ENCODE measurements around the gene ZNF627.
A peak's percentile ranks its signal among the peaks of the same experiment; 100 is the strongest.

Gene ZNF627

GRCh38 chr19:11597202-11598102 is at the start of gene ZNF627:
ZNF627 (plus strand) TSS chr19:11597483; CDS start chr19:11597628, 145 bp downstream.
- Histone ChIP-seq H3K9me3 (ENCODE audit: control insufficient read depth, low read length) (no peaks in the 10 kb centered on the region), H3K27me3 (ENCODE audit: control insufficient read depth, insufficient read depth, low read length) (no peaks in the 10 kb centered on the region), H3K4me3 (ENCODE audit: low read length) (peak within 1 kb of the TSS; percentile 54), H3K4me1 (ENCODE audit: control insufficient read depth, insufficient read depth, low read length) (peaks cover 3% of the 10 kb centered on the region), H3K36me3 (ENCODE audit: control insufficient read depth, insufficient read depth, low read length) (no peaks in the 10 kb centered on the region), H3K9ac (ENCODE audit: low read length) (peak within 1 kb of the TSS; percentile 94)

- no peaks in the 10 kb centered on the region for H3K4me1 ChIP-seq (ENCODE audit: control insufficient read depth, insufficient read depth, low read length)
- H3K9ac ChIP-seq (ENCODE audit: low read length), result no peak overlapping the region
- H3K9me3 ChIP-seq (ENCODE audit: control insufficient read depth, low read length), result no peaks in the 10 kb centered on the region
- no peaks in the 10 kb centered on the region for H3K36me3 ChIP-seq (ENCODE audit: control insufficient read depth, insufficient read depth, low read length)
- H3K27me3 ChIP-seq (ENCODE audit: control insufficient read depth, insufficient read depth, low read length), result no peaks in the 10 kb centered on the region
- no peak overlapping the region for H3K4me3 ChIP-seq (ENCODE audit: low read length)
These were observed 49.2 kb upstream of the ZNF627 start for GRCh38 chr19:11547929-11548700.

GRCh38 chr19:11549386-11549953 is 47.8 kb upstream of the ZNF627 start:
- Histone ChIP-seq H3K9me3 (ENCODE audit: control insufficient read depth, low read length) (no peaks in the 10 kb centered on the region), H3K27me3 (ENCODE audit: control insufficient read depth, insufficient read depth, low read length) (no peaks in the 10 kb centered on the region), H3K9ac (ENCODE audit: low read length) (no peak overlapping the region), H3K36me3 (ENCODE audit: control insufficient read depth, insufficient read depth, low read length) (no peaks in the 10 kb centered on the region), H3K4me3 (ENCODE audit: low read length) (no peak overlapping the region), H3K4me1 (ENCODE audit: control insufficient read depth, insufficient read depth, low read length) (no peaks in the 10 kb centered on the region)

GRCh38 chr19:11550265-11550664 is 47.0 kb upstream of the ZNF627 start:
- Histone ChIP-seq H3K4me1 (ENCODE audit: control insufficient read depth, insufficient read depth, low read length) (no peaks in the 10 kb centered on the region), H3K4me3 (ENCODE audit: low read length) (no peak overlapping the region), H3K9me3 (ENCODE audit: control insufficient read depth, low read length) (no peaks in the 10 kb centered on the region), H3K36me3 (ENCODE audit: control insufficient read depth, insufficient read depth, low read length) (no peaks in the 10 kb centered on the region), H3K9ac (ENCODE audit: low read length) (no peak overlapping the region), H3K27me3 (ENCODE audit: control insufficient read depth, insufficient read depth, low read length) (no peaks in the 10 kb centered on the region)

GRCh38 chr19:11551603-11552235 is 45.6 kb upstream of the ZNF627 start:
- Histone ChIP-seq H3K27me3 (ENCODE audit: control insufficient read depth, insufficient read depth, low read length) (no peaks in the 10 kb centered on the region), H3K4me1 (ENCODE audit: control insufficient read depth, insufficient read depth, low read length) (no peaks in the 10 kb centered on the region), H3K4me3 (ENCODE audit: low read length) (no peak overlapping the region), H3K9ac (ENCODE audit: low read length) (no peak overlapping the region), H3K36me3 (ENCODE audit: control insufficient read depth, insufficient read depth, low read length) (no peaks in the 10 kb centered on the region), H3K9me3 (ENCODE audit: control insufficient read depth, low read length) (no peaks in the 10 kb centered on the region)

GRCh38 chr19:11552666-11553372 is 44.5 kb upstream of the ZNF627 start:
- Histone ChIP-seq H3K9ac (ENCODE audit: low read length) (no peak overlapping the region), H3K4me3 (ENCODE audit: low read length) (no peak overlapping the region), H3K9me3 (ENCODE audit: control insufficient read depth, low read length) (no peaks in the 10 kb centered on the region), H3K36me3 (ENCODE audit: control insufficient read depth, insufficient read depth, low read length) (no peaks in the 10 kb centered on the region), H3K4me1 (ENCODE audit: control insufficient read depth, insufficient read depth, low read length) (peaks cover 2% of the 10 kb centered on the region), H3K27me3 (ENCODE audit: control insufficient read depth, insufficient read depth, low read length) (no peaks in the 10 kb centered on the region)

GRCh38 chr19:11554160-11554559 is 43.1 kb upstream of the ZNF627 start:
- peaks cover 10% of the 10 kb centered on the region for H3K4me1 ChIP-seq (ENCODE audit: control insufficient read depth, insufficient read depth, low read length)
- H3K9ac ChIP-seq (ENCODE audit: low read length), result no peak overlapping the region
- H3K4me3 ChIP-seq (ENCODE audit: low read length), result no peak overlapping the region
- H3K27me3 ChIP-seq (ENCODE audit: control insufficient read depth, insufficient read depth, low read length), result no peaks in the 10 kb centered on the region
- H3K9me3 ChIP-seq (ENCODE audit: control insufficient read depth, low read length), result no peaks in the 10 kb centered on the region
- no peaks in the 10 kb centered on the region for H3K36me3 ChIP-seq (ENCODE audit: control insufficient read depth, insufficient read depth, low read length)

- Histone ChIP-seq H3K36me3 (ENCODE audit: control insufficient read depth, insufficient read depth, low read length) (no peaks in the 10 kb centered on the region), H3K4me3 (ENCODE audit: low read length) (no peak overlapping the region), H3K27me3 (ENCODE audit: control insufficient read depth, insufficient read depth, low read length) (no peaks in the 10 kb centered on the region), H3K9me3 (ENCODE audit: control insufficient read depth, low read length) (no peaks in the 10 kb centered on the region), H3K4me1 (ENCODE audit: control insufficient read depth, insufficient read depth, low read length) (peaks cover 10% of the 10 kb centered on the region), H3K9ac (ENCODE audit: low read length) (no peak overlapping the region)
These were observed 42.0 kb upstream of the ZNF627 start for GRCh38 chr19:11555246-11555645.

GRCh38 chr19:11556634-11557420 is 40.5 kb upstream of the ZNF627 start:
- Histone ChIP-seq H3K4me1 (ENCODE audit: control insufficient read depth, insufficient read depth, low read length) (peaks cover 10% of the 10 kb centered on the region), H3K4me3 (ENCODE audit: low read length) (no peak overlapping the region), H3K9me3 (ENCODE audit: control insufficient read depth, low read length) (no peaks in the 10 kb centered on the region)

GRCh38 chr19:11558881-11559828 is 38.1 kb upstream of the ZNF627 start, which contains the start of gene ELOF1:
ELOF1 (minus strand) TSS chr19:11559230; CDS start chr19:11554347, 4,883 bp downstream.
- Histone ChIP-seq H3K9ac (ENCODE audit: low read length) (peak within 1 kb of the TSS; percentile 79), H3K4me1 (ENCODE audit: control insufficient read depth, insufficient read depth, low read length) (peaks cover 10% of the 10 kb centered on the region), H3K36me3 (ENCODE audit: control insufficient read depth, insufficient read depth, low read length) (no peaks in the 10 kb centered on the region), H3K27me3 (ENCODE audit: control insufficient read depth, insufficient read depth, low read length) (no peaks in the 10 kb centered on the region), H3K9me3 (ENCODE audit: control insufficient read depth, low read length) (no peaks in the 10 kb centered on the region), H3K4me3 (ENCODE audit: low read length) (peak within 1 kb of the TSS; percentile 90)

More at GRCh38 chr19:11556634-11557420, 40.5 kb upstream of the ZNF627 start:
- Histone ChIP-seq H3K36me3 (ENCODE audit: control insufficient read depth, insufficient read depth, low read length) (no peaks in the 10 kb centered on the region), H3K9ac (ENCODE audit: low read length) (no peak overlapping the region), H3K27me3 (ENCODE audit: control insufficient read depth, insufficient read depth, low read length) (no peaks in the 10 kb centered on the region)

Data from mucosa of stomach (tissue), 1 donor.